ENCODE measurements around the gene FAM161B.
"Not testable (repeated sequence)": the region's sequence is repeated elsewhere in the genome, so short reads cannot be mapped to it uniquely, and the experiment has no call there.

FAM161B gene

DNA sequence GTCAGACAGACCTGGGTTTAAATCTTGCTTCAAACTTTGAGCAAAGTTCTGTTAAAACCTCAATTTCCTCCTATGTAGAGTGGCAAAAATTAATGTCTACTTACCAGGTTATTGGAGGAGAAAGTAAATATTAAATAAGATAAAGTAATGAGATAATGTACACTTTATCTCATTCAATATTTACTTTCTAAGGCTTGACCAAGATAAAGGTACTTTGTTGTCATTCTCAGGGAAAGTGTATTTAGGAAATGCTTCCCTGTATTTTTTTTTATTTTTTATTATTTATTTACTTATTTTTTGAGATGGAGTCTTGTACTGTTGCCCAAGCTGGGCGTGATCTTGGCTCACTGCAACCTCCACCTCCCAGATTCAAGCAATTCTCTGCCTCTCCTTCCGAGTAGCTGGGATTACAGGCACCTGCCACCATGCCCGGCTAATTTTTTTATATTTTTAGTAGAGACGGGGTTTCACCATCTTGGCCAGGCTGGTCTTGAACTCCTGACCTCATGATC is 4.7 kb downstream of the FAM161B start:
- DNase-seq (ENCODE audit: extremely low spot score, insufficient read length, low read depth) (no peak), FAIRE-seq (no peak)

GRCh38 chr14:73944432-73945158 is 5.3 kb downstream of the FAM161B start:
- FAIRE-seq = no peak
- DNase-seq (ENCODE audit: extremely low spot score, insufficient read length, low read depth) = no peak

- no peak for FAIRE-seq
- DNase-seq (ENCODE audit: extremely low spot score, insufficient read length, low read depth) = no peak
Observed at GRCh38 chr14:73943083-73943482, 6.8 kb downstream of the FAM161B start.

DNA sequence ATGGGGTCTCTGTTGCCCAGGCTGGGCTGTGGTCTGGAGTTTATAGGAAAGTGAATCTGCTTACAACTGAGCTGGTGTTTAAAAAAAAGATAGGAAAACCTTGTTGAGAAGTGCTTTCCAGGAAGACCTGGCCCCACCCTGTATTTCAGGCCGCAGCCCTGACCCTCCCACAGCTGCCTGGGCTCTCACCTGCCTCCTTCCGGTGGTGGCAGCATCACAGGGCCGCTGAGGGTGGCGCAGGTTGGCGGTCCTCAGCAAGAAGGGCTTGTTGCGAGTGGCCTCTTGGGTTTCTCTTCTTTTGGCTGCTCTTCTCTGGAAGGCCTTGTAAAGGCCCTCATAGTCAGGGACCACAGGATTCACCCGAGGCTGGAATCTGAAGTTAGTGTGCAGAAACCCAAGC is 7.7 kb downstream of the FAM161B start:
- DNase-seq (ENCODE audit: extremely low spot score, insufficient read length, low read depth) = no peak
- FAIRE-seq = no peak

- no peak for DNase-seq (ENCODE audit: extremely low spot score, insufficient read length, low read depth)
- FAIRE-seq = no peak
Observed at GRCh38 chr14:73937012-73937411, 12.9 kb downstream of the FAM161B start.

- no peak for DNase-seq (ENCODE audit: extremely low spot score, insufficient read length, low read depth)
- FAIRE-seq = no peak
Observed at GRCh38 chr14:73936548-73936947, 13.3 kb downstream of the FAM161B start.

GRCh38 chr14:73935666-73936065 is 14.2 kb downstream of the FAM161B start:
- DNase-seq (ENCODE audit: extremely low spot score, insufficient read length, low read depth) (no peak), FAIRE-seq (no peak)

GRCh38 chr14:73924337-73924736 is 25.6 kb downstream of the FAM161B start:
- DNase-seq (ENCODE audit: extremely low spot score, insufficient read length, low read depth) (no peak), FAIRE-seq (no peak)

GRCh38 chr14:73919457-73919856 is 30.4 kb downstream of the FAM161B start:
- FAIRE-seq; DNase-seq (ENCODE audit: extremely low spot score, insufficient read length, low read depth): not testable (repeated sequence)

- DNase-seq (ENCODE audit: extremely low spot score, insufficient read length, low read depth) = no peak
Observed at GRCh38 chr14:73916324-73916723, 33.6 kb downstream of the FAM161B start.

GRCh38 chr14:73913256-73913655 is 36.6 kb downstream of the FAM161B start:
- no peak for FAIRE-seq
- no peak for DNase-seq (ENCODE audit: extremely low spot score, insufficient read length, low read depth)

More at GRCh38 chr14:73916324-73916723, 33.6 kb downstream of the FAM161B start:
- no peak for FAIRE-seq

DNA sequence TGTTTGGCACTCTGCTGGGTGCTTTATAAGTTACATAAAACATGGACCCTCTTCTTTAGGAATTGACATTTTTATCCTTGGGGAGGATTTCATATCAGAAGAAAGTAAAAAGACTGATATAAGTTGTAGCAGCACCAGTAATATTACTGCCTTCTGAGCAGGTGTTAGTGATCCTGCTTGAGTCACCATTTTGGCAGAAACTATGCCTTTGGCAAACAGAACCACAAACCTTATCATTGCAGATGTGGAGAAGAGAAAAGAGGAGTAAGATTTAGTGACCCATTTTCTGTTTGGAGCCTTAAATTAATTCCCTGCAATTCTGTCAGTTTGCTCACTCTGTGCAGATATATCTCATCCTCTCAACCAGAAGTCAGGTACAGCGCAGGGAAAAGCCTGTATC is 40.2 kb downstream of the FAM161B start:
- DNase-seq (ENCODE audit: extremely low spot score, insufficient read length, low read depth) = no peak
- FAIRE-seq = no peak

DNA sequence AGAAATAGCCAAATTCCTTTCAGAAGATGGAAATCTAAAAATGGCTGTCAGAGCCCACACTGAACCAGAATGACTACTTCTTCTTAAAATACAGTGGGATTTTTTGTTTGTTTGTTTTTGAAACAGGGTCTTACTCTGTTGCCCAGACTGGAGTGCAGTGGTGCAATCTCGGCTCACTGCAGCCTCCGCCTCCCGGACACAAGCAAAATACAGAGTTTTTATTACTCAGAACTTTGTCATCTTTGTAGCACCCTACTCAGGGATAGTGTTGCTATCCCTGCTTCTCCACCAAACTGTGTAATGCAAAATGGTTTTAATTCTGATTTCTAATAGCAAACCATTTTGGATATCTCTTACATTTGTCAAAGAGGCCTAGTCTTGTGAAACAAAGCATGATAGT is 46.9 kb downstream of the FAM161B start:
- DNase-seq (ENCODE audit: extremely low spot score, insufficient read length, low read depth) (no peak), FAIRE-seq (no peak)

- no peak for DNase-seq (ENCODE audit: extremely low spot score, insufficient read length, low read depth)
- FAIRE-seq = no peak
Observed at GRCh38 chr14:73896521-73896920, 53.4 kb downstream of the FAM161B start.

- FAIRE-seq (no peak), DNase-seq (ENCODE audit: extremely low spot score, insufficient read length, low read depth) (no peak)
Observed at GRCh38 chr14:73895939-73896338, 54.0 kb downstream of the FAM161B start.

GRCh38 chr14:73894180-73894687 is 55.7 kb downstream of the FAM161B start:
- not testable (repeated sequence) for FAIRE-seq; DNase-seq (ENCODE audit: extremely low spot score, insufficient read length, low read depth)

- DNase-seq (ENCODE audit: extremely low spot score, insufficient read length, low read depth) (no peak), FAIRE-seq (no peak)
Observed at GRCh38 chr14:73889376-73889775, 60.5 kb downstream of the FAM161B start.

GRCh38 chr14:73888971-73889370 is 60.9 kb downstream of the FAM161B start:
- DNase-seq (ENCODE audit: extremely low spot score, insufficient read length, low read depth) (no peak), FAIRE-seq (no peak)

DNA sequence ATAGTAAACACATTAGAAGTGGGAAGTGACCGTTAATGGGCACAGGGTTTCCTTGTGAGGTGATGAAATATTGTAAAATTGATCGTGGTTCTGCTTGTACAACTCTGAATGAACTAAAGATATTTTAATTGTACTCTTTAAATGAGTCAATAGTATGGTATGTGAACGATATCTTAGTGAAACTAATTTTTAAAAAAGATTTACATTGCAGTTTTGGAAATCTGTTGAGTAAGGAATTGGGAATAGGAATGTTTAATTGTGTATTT is 61.5 kb downstream of the FAM161B start:
- no peak for FAIRE-seq
- no peak for DNase-seq (ENCODE audit: extremely low spot score, insufficient read length, low read depth)

- DNase-seq (ENCODE audit: extremely low spot score, insufficient read length, low read depth) = no peak
- FAIRE-seq = no peak
Observed at GRCh38 chr14:73887694-73888459, 62.0 kb downstream of the FAM161B start.

DNA sequence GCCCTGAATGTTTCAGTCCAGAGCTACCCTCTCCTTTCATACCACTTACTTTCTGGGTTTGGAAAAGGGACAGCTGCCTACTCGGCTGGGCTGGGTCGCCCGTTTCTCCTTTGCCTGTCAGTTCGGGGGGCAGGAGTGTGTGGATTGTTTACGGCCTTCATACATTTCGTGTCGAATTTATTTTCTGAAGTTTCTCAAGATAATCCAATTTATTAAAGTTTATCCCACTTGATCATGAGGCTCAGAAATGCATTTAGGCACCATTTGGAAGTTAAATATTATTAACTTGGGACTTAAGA is 62.6 kb downstream of the FAM161B start:
- no peak for DNase-seq (ENCODE audit: extremely low spot score, insufficient read length, low read depth)
- no peak for FAIRE-seq

Measured in GM18507 (cell line).